ENCODE results near the gene CD7.

Gene CD7

DNA sequence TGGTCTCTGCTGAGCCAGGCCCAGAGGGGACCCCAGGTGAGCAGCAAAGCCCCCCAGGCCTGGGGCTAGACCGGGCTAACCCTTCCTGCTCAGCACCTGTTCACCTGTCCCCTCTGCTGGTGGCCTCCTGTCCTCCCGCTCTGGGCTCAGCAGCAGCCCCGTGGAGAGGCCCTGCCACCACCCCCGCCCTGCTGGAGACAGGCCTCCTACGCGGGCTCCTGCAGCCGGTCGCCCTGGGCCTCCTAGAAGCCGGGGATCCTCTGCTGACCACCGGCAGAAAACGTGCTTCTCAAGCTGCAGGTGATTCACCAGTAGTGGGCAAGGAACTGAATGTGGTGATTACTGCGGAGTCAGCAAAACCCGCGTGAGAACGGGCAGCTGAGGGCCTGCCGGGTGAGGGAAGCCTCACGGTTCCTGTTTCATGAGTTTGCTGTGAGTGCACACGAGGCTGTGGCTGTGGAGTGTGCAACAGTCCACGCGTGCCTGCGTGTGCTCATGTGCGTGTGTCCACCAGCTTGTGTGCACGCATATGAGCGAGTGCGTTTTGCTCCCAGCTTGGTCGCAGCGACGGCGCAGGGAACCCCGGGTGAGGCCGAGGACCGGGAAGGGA, 15.4 kb upstream of the CD7 start:
- TF ChIP-seq SIN3A (IDR thresholded peaks at IDR 0.05; ENCODE audit: borderline replicate concordance, insufficient read depth, low read length) (no peak), POLR2AphosphoS5 (IDR thresholded peaks at IDR 0.05; ENCODE audit: low read depth, low read length) (no peak), FOXP2 (optimal IDR thresholded peaks at IDR 0.05; ENCODE audit: borderline replicate concordance, extremely low read depth, extremely low read length, insufficient read depth) (no peak), TAF1 (IDR thresholded peaks at IDR 0.05; ENCODE audit: borderline replicate concordance, insufficient read depth, low read length) (no peak)
- TF ChIP-seq, protein P1, sequence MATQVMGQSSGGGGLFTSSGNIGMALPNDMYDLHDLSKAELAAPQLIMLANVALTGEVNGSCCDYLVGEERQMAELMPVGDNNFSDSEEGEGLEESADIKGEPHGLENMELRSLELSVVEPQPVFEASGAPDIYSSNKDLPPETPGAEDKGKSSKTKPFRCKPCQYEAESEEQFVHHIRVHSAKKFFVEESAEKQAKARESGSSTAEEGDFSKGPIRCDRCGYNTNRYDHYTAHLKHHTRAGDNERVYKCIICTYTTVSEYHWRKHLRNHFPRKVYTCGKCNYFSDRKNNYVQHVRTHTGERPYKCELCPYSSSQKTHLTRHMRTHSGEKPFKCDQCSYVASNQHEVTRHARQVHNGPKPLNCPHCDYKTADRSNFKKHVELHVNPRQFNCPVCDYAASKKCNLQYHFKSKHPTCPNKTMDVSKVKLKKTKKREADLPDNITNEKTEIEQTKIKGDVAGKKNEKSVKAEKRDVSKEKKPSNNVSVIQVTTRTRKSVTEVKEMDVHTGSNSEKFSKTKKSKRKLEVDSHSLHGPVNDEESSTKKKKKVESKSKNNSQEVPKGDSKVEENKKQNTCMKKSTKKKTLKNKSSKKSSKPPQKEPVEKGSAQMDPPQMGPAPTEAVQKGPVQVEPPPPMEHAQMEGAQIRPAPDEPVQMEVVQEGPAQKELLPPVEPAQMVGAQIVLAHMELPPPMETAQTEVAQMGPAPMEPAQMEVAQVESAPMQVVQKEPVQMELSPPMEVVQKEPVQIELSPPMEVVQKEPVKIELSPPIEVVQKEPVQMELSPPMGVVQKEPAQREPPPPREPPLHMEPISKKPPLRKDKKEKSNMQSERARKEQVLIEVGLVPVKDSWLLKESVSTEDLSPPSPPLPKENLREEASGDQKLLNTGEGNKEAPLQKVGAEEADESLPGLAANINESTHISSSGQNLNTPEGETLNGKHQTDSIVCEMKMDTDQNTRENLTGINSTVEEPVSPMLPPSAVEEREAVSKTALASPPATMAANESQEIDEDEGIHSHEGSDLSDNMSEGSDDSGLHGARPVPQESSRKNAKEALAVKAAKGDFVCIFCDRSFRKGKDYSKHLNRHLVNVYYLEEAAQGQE (IDR thresholded peaks at IDR 0.05; ENCODE audit: insufficient read depth in 1 of 2, low read depth in 2 of 2, low read length in 2 of 2), result no peak

DNA sequence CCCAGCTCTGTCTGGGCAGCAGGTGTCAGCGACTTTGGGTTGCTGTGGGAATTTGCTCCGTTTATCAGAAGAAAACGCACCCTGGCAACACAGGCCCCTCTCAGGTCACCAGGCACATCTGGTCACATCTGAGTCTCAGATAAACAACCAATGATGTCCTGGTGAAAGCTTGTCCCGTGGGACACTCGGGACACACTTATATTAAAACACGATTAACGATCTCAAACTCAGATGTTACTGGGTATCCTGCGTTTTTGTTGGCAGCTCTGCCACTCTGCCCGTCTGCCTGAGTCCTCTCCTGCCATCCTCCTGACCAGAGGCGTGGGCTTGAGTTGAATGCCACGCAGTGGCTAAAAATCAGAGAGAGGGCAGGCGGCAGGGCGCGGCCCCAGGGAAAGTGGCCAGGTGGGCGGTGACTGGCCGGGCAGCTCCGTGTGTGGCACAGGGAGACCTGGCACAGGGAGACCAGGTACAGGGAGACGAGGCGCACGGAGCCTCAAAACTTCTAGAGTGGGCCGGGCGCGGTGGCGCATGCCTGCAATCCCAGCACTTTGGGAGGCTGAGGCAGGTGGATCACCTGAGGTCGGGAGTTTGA, 14.0 kb upstream of the CD7 start:
- TF ChIP-seq FOXP2 (optimal IDR thresholded peaks at IDR 0.05; ENCODE audit: borderline replicate concordance, extremely low read depth, extremely low read length, insufficient read depth), result no peak
- TF ChIP-seq TAF1 (IDR thresholded peaks at IDR 0.05; ENCODE audit: borderline replicate concordance, insufficient read depth, low read length), result no peak
- TF ChIP-seq, protein P1 (IDR thresholded peaks at IDR 0.05; ENCODE audit: insufficient read depth in 1 of 2, low read depth in 2 of 2, low read length in 2 of 2), result no peak
- no peak for TF ChIP-seq POLR2AphosphoS5 (IDR thresholded peaks at IDR 0.05; ENCODE audit: low read depth, low read length)
- TF ChIP-seq SIN3A (IDR thresholded peaks at IDR 0.05; ENCODE audit: borderline replicate concordance, insufficient read depth, low read length), result no peak

DNA sequence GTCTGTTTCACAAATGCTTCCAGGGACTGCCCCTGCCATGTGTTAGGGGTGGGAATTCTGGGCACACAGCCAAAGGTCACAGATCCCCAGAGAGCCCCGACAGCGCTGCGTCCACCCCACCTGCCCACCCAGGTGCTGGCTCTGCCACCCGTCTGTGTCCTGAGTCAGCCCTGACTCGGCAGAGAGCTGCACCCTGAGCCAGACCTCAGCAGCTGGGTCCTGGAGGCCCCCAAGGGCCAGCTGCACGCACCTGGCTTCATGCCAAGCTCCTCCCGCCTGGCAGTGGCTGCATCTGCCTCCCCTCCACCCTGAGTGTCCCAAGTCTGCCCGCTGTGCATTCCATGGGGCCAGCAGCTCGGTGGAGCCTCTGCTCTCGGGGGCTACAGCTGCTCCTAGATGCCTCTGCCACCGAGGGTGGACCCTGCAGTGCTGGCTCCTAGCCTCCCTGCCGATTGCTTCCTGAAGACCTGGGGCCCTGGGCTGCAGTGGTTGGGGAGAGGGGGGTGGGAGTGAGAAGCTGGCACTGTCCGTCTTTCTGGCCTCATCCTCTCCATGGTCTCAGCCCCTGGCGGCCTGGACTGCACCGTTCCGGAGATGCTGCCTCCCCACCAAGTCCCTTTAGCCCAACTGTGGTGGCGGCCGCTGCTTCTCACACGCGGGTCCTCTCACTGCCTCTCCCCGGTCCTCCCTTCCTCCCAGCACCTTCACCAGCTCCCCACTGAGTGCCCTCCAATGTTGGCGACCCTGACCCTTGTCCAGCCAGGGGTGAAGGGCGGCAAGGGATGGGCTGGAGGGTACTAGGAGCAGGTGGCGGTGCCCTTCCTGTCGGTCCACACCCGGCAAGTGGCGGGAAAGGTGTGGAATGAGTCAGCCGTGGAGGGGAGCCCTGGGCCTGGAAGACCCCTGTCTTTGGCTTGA, 13.2 kb upstream of the CD7 start:
- TF ChIP-seq, protein P1 (IDR thresholded peaks at IDR 0.05; ENCODE audit: insufficient read depth in 1 of 2, low read depth in 2 of 2, low read length in 2 of 2), result no peak
- no peak for TF ChIP-seq SIN3A (IDR thresholded peaks at IDR 0.05; ENCODE audit: borderline replicate concordance, insufficient read depth, low read length)
- TF ChIP-seq POLR2AphosphoS5 (IDR thresholded peaks at IDR 0.05; ENCODE audit: low read depth, low read length), result no peak
- TF ChIP-seq TAF1 (IDR thresholded peaks at IDR 0.05; ENCODE audit: borderline replicate concordance, insufficient read depth, low read length), result no peak
- no peak for TF ChIP-seq FOXP2 (optimal IDR thresholded peaks at IDR 0.05; ENCODE audit: borderline replicate concordance, extremely low read depth, extremely low read length, insufficient read depth)

DNA sequence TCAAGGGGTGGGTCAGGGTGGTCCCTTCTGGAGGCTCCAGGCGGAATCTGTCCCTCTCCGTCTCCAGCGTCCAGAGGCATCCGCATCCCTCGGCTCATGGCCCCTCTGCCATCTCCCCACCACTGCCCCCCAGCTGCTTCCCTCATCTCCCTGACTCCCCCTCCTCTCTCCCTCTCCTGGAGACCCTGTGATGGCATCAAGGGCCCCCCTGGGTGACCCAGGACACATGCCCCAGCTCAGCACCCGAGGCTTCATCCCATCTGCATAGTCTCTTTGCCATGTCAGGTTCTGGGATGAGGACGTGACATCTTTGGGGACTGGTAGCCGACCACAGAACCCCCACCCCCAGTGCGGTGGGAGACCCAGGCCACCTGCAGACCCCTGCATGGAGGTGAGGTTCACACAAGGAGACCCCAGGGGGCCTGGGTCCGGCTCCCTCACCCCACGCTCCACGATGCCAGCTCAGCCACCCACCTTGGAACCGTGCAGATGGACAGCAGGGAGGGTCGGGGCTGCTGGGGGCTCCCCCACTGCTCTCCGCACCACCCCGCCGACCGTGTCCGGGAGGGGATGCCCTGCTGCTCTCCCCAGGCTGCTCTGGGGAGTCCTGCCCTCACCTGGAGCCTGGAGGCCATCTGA, 12.4 kb upstream of the CD7 start:
- TF ChIP-seq SIN3A (IDR thresholded peaks at IDR 0.05; ENCODE audit: borderline replicate concordance, insufficient read depth, low read length), result no peak
- TF ChIP-seq, protein P1 (IDR thresholded peaks at IDR 0.05; ENCODE audit: insufficient read depth in 1 of 2, low read depth in 2 of 2, low read length in 2 of 2), result no peak
- no peak for TF ChIP-seq TAF1 (IDR thresholded peaks at IDR 0.05; ENCODE audit: borderline replicate concordance, insufficient read depth, low read length)
- TF ChIP-seq FOXP2 (optimal IDR thresholded peaks at IDR 0.05; ENCODE audit: borderline replicate concordance, extremely low read depth, extremely low read length, insufficient read depth), result no peak

All from PFSK-1 (cell line).